ENCODE measurements around the gene ADAMTS12. TPM values are rescaled to one million over a fixed set of nuclear protein-coding genes. Genes with fewer than 3 reads are reported as not detected.

The ADAMTS12 gene
- total and polyA plus RNA-seq, 10 of the 15 experiments (the other 5 are each of a cell fraction or from before 2014, with no cell fraction given) = 0.11 to 35.8 (median 20.7) TPM

DNA sequence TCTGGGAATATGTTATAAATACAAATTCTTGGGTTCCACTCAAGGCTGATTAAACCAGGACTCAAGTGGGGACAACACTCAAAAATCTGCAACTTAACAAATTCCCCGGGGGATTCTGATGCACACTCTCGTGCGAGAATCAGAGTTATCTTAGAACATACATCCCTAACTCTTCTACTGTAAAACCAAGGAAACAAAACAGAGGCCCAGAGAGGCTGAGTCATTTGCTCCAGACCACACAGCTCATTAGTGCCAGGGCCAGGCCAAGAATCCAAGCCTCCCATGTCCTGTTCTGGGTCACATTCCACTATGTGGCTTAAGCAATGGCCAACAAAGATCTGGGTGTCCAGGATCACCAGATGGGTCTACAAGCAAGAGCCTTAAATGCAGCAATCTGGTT is 166.0 kb downstream of the ADAMTS12 start (continued):
- TF ChIP-seq, protein P1, sequence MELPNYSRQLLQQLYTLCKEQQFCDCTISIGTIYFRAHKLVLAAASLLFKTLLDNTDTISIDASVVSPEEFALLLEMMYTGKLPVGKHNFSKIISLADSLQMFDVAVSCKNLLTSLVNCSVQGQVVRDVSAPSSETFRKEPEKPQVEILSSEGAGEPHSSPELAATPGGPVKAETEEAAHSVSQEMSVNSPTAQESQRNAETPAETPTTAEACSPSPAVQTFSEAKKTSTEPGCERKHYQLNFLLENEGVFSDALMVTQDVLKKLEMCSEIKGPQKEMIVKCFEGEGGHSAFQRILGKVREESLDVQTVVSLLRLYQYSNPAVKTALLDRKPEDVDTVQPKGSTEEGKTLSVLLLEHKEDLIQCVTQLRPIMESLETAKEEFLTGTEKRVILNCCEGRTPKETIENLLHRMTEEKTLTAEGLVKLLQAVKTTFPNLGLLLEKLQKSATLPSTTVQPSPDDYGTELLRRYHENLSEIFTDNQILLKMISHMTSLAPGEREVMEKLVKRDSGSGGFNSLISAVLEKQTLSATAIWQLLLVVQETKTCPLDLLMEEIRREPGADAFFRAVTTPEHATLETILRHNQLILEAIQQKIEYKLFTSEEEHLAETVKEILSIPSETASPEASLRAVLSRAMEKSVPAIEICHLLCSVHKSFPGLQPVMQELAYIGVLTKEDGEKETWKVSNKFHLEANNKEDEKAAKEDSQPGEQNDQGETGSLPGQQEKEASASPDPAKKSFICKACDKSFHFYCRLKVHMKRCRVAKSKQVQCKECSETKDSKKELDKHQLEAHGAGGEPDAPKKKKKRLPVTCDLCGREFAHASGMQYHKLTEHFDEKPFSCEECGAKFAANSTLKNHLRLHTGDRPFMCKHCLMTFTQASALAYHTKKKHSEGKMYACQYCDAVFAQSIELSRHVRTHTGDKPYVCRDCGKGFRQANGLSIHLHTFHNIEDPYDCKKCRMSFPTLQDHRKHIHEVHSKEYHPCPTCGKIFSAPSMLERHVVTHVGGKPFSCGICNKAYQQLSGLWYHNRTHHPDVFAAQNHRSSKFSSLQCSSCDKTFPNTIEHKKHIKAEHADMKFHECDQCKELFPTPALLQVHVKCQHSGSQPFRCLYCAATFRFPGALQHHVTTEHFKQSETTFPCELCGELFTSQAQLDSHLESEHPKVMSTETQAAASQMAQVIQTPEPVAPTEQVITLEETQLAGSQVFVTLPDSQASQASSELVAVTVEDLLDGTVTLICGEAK (IDR thresholded peaks at IDR 0.05; ENCODE audit: borderline replicate concordance) = no peak

DNA sequence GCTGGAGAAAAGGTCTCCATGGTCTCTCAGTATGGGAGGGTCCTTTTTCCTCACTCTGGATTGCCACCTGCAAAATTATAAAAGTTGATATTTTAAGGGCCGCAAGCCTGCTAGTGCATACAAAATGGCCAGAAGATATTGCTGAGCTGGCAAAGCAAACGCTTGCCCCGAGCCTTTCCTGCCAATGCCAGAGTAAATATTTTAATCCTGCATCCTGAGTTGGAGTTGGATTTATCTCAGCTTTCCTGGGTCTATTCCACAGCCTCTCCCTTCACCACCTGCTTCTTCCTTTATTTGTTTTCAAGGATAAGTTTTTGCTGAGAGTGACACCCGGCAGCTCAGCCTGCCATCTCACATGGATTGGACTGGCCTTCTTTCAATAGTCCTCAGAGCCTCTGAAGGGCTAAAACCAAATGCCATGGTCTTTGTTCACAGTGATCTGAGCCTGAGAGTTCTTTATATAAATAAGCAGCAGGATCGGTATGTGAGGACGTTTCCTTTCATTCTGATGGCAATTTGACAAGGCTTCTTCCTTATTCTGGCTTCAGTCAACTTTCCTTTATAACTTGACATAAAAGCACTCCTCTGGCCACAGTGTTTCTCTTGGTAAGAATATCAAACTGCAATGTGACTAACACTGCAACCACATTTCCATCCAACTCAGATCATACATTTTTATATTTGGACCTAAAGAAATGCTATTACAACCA is 170.1 kb downstream of the ADAMTS12 start:
- BruUV-seq (replicated peaks) = no TSS peak
- H3K4me2 ChIP-seq (ENCODE audit: control insufficient read depth, insufficient read depth) = no peak overlapping the region
- no peaks in the 10 kb centered on the region for H3K79me2 ChIP-seq (ENCODE audit: control insufficient read depth, insufficient read depth, low read length)
- in situ Hi-C loops (cut with MboI) = no loop called here
- intact Hi-C loops (cut with micrococcal nuclease; ENCODE audit: unreplicated experiment) = no loop called here
- no peak overlapping the region for H3K4me3 ChIP-seq
- H2AFZ ChIP-seq (ENCODE audit: control insufficient read depth, low read depth, low read length) = no peak overlapping the region
- FAIRE-seq = no peak
- no peaks in the 10 kb centered on the region for H4K20me1 ChIP-seq (ENCODE audit: control insufficient read depth, insufficient read depth)
- no peak for ATAC-seq
- WGBS (ENCODE audit: insufficient coverage, insufficient replicate concordance, low lambda C conversion rate, missing lambda C conversion rate) = 68% methylated on average over 6 of the region's 6 CpGs
- H3K27me3 ChIP-seq (replicated peaks in 1 of 2; ENCODE audit: control insufficient read depth in 2 of 2, insufficient read depth in 2 of 2, low read length in 1 of 2) = no peaks in the 10 kb centered on the region
- CTCF ChIA-PET = no interaction called here
- no peaks in the 10 kb centered on the region for H3K9me3 ChIP-seq (replicated peaks; ENCODE audit: control insufficient read depth, insufficient read depth, low read length)
- SMC1A ChIA-PET (ENCODE audit: uncharacterized antibody, unreplicated experiment) = interaction anchor here (1.0 kb wide), 1 partner anchor 8 kb away, joined by 3 read pairs; no protein-coding TSS in a partner anchor
- no peak overlapping the region for H3K9ac ChIP-seq (ENCODE audit: control insufficient read depth, insufficient read depth, low read length)
- H3K36me3 ChIP-seq (ENCODE audit: control insufficient read depth in 2 of 2, insufficient read depth in 2 of 2, low read length in 1 of 2) = no peaks in the 10 kb centered on the region
- RAD21 ChIA-PET (ENCODE audit: unreplicated experiment) = interaction anchor here (1.0 kb wide), 1 partner anchor 46 kb away, joined by 4 read pairs; no protein-coding TSS in a partner anchor
- no peaks in the 10 kb centered on the region for H3K4me1 ChIP-seq (ENCODE audit: control insufficient read depth, insufficient read depth, low read length)
- TF ChIP-seq, protein P2, sequence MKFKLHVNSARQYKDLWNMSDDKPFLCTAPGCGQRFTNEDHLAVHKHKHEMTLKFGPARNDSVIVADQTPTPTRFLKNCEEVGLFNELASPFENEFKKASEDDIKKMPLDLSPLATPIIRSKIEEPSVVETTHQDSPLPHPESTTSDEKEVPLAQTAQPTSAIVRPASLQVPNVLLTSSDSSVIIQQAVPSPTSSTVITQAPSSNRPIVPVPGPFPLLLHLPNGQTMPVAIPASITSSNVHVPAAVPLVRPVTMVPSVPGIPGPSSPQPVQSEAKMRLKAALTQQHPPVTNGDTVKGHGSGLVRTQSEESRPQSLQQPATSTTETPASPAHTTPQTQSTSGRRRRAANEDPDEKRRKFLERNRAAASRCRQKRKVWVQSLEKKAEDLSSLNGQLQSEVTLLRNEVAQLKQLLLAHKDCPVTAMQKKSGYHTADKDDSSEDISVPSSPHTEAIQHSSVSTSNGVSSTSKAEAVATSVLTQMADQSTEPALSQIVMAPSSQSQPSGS (IDR thresholded peaks at IDR 0.05; ENCODE audit: low read length) = no peak
- TF ChIP-seq YBX1 (IDR thresholded peaks at IDR 0.05) = no peak
- TF ChIP-seq ZNF384 (IDR thresholded peaks at IDR 0.05; ENCODE audit: borderline replicate concordance, low read depth, low read length) = no peak
- TF ChIP-seq SP1 (IDR thresholded peaks at IDR 0.05; ENCODE audit: low read depth, low read length) = no peak
- TF ChIP-seq NFIC (IDR thresholded peaks at IDR 0.05; ENCODE audit: low read depth, low read length) = no peak
- TF ChIP-seq CEBPB (IDR thresholded peaks at IDR 0.05; ENCODE audit: borderline replicate concordance in 1 of 2, low read depth in 2 of 2, low read length in 2 of 2) = no peak
- TF ChIP-seq POLR2A (IDR thresholded peaks at IDR 0.05; ENCODE audit: low read depth, low read length) = no peak
- no peak for TF ChIP-seq STAT1 (conservative IDR thresholded peaks at IDR 0.05)
- no peak overlapping the region for H3K27ac ChIP-seq (ENCODE audit: control insufficient read depth, insufficient read depth)
- POLR2A ChIA-PET = no interaction called here
- no peak for DNase-seq (ENCODE audit: low read depth, low spot score)
